ENCODE measurements around the gene TMEM145. TPM values are rescaled to one million over a fixed set of nuclear protein-coding genes. Genes with fewer than 3 reads are reported as not detected.

Gene TMEM145
- total and polyA plus RNA-seq, 8 donors: 0.37 to 44.3 (median 0.61) TPM; not detected in 3

DNA sequence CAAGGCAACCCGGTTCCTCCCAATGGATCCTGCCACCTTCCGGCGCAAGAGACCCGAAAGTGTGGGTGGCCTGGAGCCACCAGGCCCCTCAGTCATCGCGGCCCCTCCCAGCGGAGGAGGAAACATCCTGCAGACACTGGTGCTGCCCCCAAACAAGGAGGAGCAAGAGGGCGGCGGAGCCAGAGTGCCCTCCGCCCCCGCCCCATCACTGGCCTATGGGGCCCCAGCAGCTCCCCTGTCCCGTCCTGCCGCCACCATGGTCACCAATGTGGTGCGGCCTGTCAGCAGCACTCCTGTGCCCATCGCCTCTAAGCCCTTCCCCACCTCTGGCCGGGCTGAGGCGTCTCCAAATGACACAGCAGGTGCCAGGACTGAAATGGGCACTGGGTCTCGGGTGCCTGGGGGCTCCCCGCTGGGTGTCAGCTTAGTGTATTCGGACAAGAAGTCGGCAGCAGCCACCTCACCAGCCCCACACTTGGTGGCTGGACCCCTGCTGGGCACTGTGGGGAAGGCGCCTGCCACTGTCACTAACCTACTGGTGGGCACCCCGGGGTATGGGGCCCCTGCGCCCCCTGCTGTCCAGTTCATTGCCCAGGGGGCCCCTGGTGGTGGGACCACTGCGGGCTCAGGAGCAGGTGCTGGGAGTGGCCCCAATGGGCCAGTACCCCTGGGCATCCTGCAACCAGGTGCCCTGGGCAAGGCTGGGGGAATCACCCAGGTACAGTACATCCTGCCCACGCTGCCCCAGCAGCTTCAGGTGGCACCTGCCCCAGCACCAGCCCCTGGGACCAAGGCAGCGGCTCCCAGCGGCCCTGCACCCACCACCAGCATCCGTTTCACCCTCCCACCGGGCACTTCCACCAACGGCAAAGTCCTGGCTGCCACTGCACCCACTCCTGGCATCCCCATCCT, 22.3 kb upstream of the TMEM145 start:
- Histone ChIP-seq H3K36me3 (peaks cover 76 to 92% (median 89%) of the 10 kb centered on the region in 4 donors), H3K4me3 (no peak overlapping the region), H3K27me3 (no peaks in the 10 kb centered on the region), H3K9me3 (no peaks in the 10 kb centered on the region), H3K27ac (peak overlapping the region in 4 of 5 donors; percentile 9 to 53 (median 22)), H3K4me1 (peaks cover 12 to 59% (median 34%) of the 10 kb centered on the region in 4 donors)
- peak in 4 of 7 experiments; percentile 20 to 37 (median 27) for TF ChIP-seq CTCF (IDR thresholded peaks at IDR 0.05)
- no peak for TF ChIP-seq POLR2AphosphoS5 (IDR thresholded peaks at IDR 0.05)
- intact Hi-C loops (cut with DNase I; ENCODE audit: low total_unique reads): no loop called here
- DNase-seq: peak in 1 of 2 donors; percentile 50
- WGBS, 5 donors: 70 to 77% (median 75%) methylated on average over 14 to 31 of the region's 31 CpGs

DNA sequence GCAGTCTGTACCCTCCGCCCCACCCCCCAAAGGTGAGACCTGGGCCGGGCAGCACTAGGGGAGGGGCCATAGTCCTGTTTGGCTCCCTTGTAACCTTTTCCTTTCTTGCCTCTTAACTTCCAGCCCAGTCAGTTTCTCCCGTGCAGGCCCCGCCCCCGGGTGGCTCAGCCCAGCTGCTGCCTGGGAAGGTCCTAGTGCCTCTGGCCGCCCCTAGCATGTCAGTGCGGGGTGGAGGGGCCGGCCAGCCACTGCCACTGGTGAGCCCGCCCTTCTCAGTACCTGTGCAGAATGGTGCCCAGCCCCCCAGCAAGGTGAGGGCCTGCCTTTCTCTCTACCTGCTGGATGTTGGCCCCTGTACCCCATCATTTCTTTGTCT, 21.7 kb upstream of the TMEM145 start:
- Histone ChIP-seq H3K27me3 (no peaks in the 10 kb centered on the region), H3K4me1 (peaks cover 5 to 59% (median 28%) of the 10 kb centered on the region in 4 donors), H3K36me3 (peaks cover 76 to 94% (median 89%) of the 10 kb centered on the region in 4 donors), H3K4me3 (no peak overlapping the region), H3K9me3 (no peaks in the 10 kb centered on the region), H3K27ac (peak overlapping the region in 4 of 5 donors; percentile 9 to 53 (median 22))
- intact Hi-C loops (cut with DNase I; ENCODE audit: low total_unique reads): no loop called here
- DNase-seq: peak; percentile 77 to 88
- 23 to 63% (median 34%) methylated on average over 9 of the region's 9 CpGs for WGBS, 5 donors
- TF ChIP-seq POLR2AphosphoS5 (IDR thresholded peaks at IDR 0.05) (peak in 1 of 3 donors; percentile 29), POLR2A (IDR thresholded peaks at IDR 0.05) (no peak)

- 70 to 84% (median 77%) methylated on average over 20 to 27 of the region's 27 CpGs for WGBS, 5 donors
- peaks cover 72 to 95% (median 82%) of the 10 kb centered on the region in 4 donors for H3K36me3 ChIP-seq
- DNase-seq: peak in 1 of 2 donors; percentile 85
Measured at GRCh38 chr19:42292042-42292960, 20.8 kb upstream of the TMEM145 start.

GRCh38 chr19:42292963-42293362, 20.1 kb upstream of the TMEM145 start:
- WGBS, 5 donors: 80 to 94% (median 91%) methylated on average over 1 to 14 of the region's 14 CpGs
- H3K4me3 ChIP-seq: no peak overlapping the region
- H3K27ac ChIP-seq: no peak overlapping the region
- peaks cover 0 to 44% (median 20%) of the 10 kb centered on the region in 4 donors for H3K4me1 ChIP-seq
- H3K36me3 ChIP-seq: peaks cover 65 to 88% (median 75%) of the 10 kb centered on the region in 4 donors
- intact Hi-C loops (cut with DNase I; ENCODE audit: low total_unique reads): no loop called here
- no peaks in the 10 kb centered on the region for H3K9me3 ChIP-seq
- H3K27me3 ChIP-seq: no peaks in the 10 kb centered on the region
- DNase-seq: no peak
- TF ChIP-seq CTCF (IDR thresholded peaks at IDR 0.05): no peak
- no peak for TF ChIP-seq POLR2AphosphoS5 (IDR thresholded peaks at IDR 0.05)
- TF ChIP-seq EP300 (IDR thresholded peaks at IDR 0.05): no peak
- TF ChIP-seq POLR2A (IDR thresholded peaks at IDR 0.05): no peak

More at GRCh38 chr19:42292042-42292960, 20.8 kb upstream of the TMEM145 start:
- TF ChIP-seq POLR2A (IDR thresholded peaks at IDR 0.05): no peak
- TF ChIP-seq CTCF (IDR thresholded peaks at IDR 0.05): no peak
- no peak for TF ChIP-seq EP300 (IDR thresholded peaks at IDR 0.05)
- no peak for TF ChIP-seq POLR2AphosphoS5 (IDR thresholded peaks at IDR 0.05)
- no peak overlapping the region for H3K4me3 ChIP-seq
- peak overlapping the region in 3 of 5 donors; percentile 24 to 53 (median 26) for H3K27ac ChIP-seq
- no peaks in the 10 kb centered on the region for H3K27me3 ChIP-seq
- intact Hi-C loops (cut with DNase I; ENCODE audit: low total_unique reads): no loop called here
- no peaks in the 10 kb centered on the region for H3K9me3 ChIP-seq
- H3K4me1 ChIP-seq: peaks cover 0 to 50% (median 20%) of the 10 kb centered on the region in 4 donors

Measured in stomach (tissue), 9 donors.